ENCODE measurements around the gene CCND3. TPM values are rescaled to one million over a fixed set of nuclear protein-coding genes. Genes with fewer than 3 reads are reported as not detected.

The CCND3 gene
- total RNA-seq, 2 donors from 2014 or later, result 131 to 170 TPM

GRCh38 chr6:41936073-41936837 is 5.4 kb downstream of the CCND3 start:
- H3K27me3 ChIP-seq (replicated peaks; ENCODE audit: insufficient read depth), result no peaks in the 10 kb centered on the region
- DNase-seq (ENCODE audit: low spot score) (peak; percentile 31), ATAC-seq (ENCODE audit: insufficient number of reproducible peaks, low FRiP score, low read depth) (peak; percentile 72)
- peaks cover 25 to 35% of the 10 kb centered on the region in 2 donors for H3K4me1 ChIP-seq (ENCODE audit: control insufficient read depth in 1 of 2, low read depth in 2 of 2)
- no peak overlapping the region for H3K4me3 ChIP-seq
- H3K36me3 ChIP-seq, result peaks cover 43% of the 10 kb centered on the region
- TF ChIP-seq CTCF (IDR thresholded peaks at IDR 0.05), result peak; percentile 82
- H3K27ac ChIP-seq, result peak overlapping the region in 1 of 2 donors; percentile 7
- H3K9me3 ChIP-seq, result no peaks in the 10 kb centered on the region

- no peak for TF ChIP-seq CTCF (IDR thresholded peaks at IDR 0.05)
- H3K9me3 ChIP-seq, result no peaks in the 10 kb centered on the region
- ATAC-seq (ENCODE audit: insufficient number of reproducible peaks, low FRiP score, low read depth) (no peak), DNase-seq (ENCODE audit: low spot score) (no peak)
- no peak overlapping the region for H3K4me3 ChIP-seq
- peaks cover 25 to 32% of the 10 kb centered on the region in 2 donors for H3K4me1 ChIP-seq (ENCODE audit: control insufficient read depth in 1 of 2, low read depth in 2 of 2)
- H3K27me3 ChIP-seq (replicated peaks; ENCODE audit: insufficient read depth), result no peaks in the 10 kb centered on the region
- no peak overlapping the region for H3K27ac ChIP-seq
- peaks cover 49% of the 10 kb centered on the region for H3K36me3 ChIP-seq
Observed at GRCh38 chr6:41935685-41936072, 5.9 kb downstream of the CCND3 start.

- Histone ChIP-seq H3K4me1 (ENCODE audit: control insufficient read depth in 1 of 2, low read depth in 2 of 2) (peaks cover 21 to 27% of the 10 kb centered on the region in 2 donors), H3K4me3 (no peak overlapping the region), H3K36me3 (peaks cover 54% of the 10 kb centered on the region), H3K27me3 (replicated peaks; ENCODE audit: insufficient read depth) (no peaks in the 10 kb centered on the region), H3K27ac (no peak overlapping the region), H3K9me3 (no peaks in the 10 kb centered on the region)
- no peak for DNase-seq (ENCODE audit: low spot score)
- ATAC-seq (ENCODE audit: insufficient number of reproducible peaks, low FRiP score, low read depth), result no peak
- TF ChIP-seq CTCF (IDR thresholded peaks at IDR 0.05), result no peak
Observed at GRCh38 chr6:41935193-41935574, 6.4 kb downstream of the CCND3 start.

- no peak overlapping the region for H3K4me3 ChIP-seq
- DNase-seq (ENCODE audit: low spot score) (no peak), ATAC-seq (ENCODE audit: insufficient number of reproducible peaks, low FRiP score, low read depth) (no peak)
- no peak for TF ChIP-seq CTCF (IDR thresholded peaks at IDR 0.05)
- H3K4me1 ChIP-seq (ENCODE audit: control insufficient read depth in 1 of 2, low read depth in 2 of 2), result peaks cover 14 to 21% of the 10 kb centered on the region in 2 donors
- H3K36me3 ChIP-seq, result peaks cover 57% of the 10 kb centered on the region
- H3K27me3 ChIP-seq (replicated peaks; ENCODE audit: insufficient read depth), result no peaks in the 10 kb centered on the region
- no peaks in the 10 kb centered on the region for H3K9me3 ChIP-seq
- no peak overlapping the region for H3K27ac ChIP-seq
Observed at GRCh38 chr6:41934278-41935192, 7.1 kb downstream of the CCND3 start.

- ATAC-seq (ENCODE audit: insufficient number of reproducible peaks, low FRiP score, low read depth), result no peak
- peaks cover 69% of the 10 kb centered on the region for H3K36me3 ChIP-seq
Observed at GRCh38 chr6:41932378-41932777, 9.2 kb downstream of the CCND3 start.

More at GRCh38 chr6:41932378-41932777, 9.2 kb downstream of the CCND3 start:
- no peaks in the 10 kb centered on the region for H3K9me3 ChIP-seq
- no peak overlapping the region for H3K4me3 ChIP-seq
- peaks cover 6 to 12% of the 10 kb centered on the region in 2 donors for H3K4me1 ChIP-seq (ENCODE audit: control insufficient read depth in 1 of 2, low read depth in 2 of 2)
- no peaks in the 10 kb centered on the region for H3K27me3 ChIP-seq (replicated peaks; ENCODE audit: insufficient read depth)
- DNase-seq (ENCODE audit: low spot score), result no peak
- no peak overlapping the region for H3K27ac ChIP-seq
- TF ChIP-seq CTCF (IDR thresholded peaks at IDR 0.05), result no peak
